Mammary epithelial cell (primary cell): ENCODE results near the gene GNAS.

Experiments
- EZH2 ChIP-seq: IDR thresholded peaks from 2 replicates; pipeline ENCODE4 v1.6.1; 2012; ENCODE audit warnings: low read length, inconsistent platforms, borderline replicate concordance
- TF ChIP-seq, protein P1 (sequence below), 2 donors: IDR thresholded peaks in 1 of 2; conservative IDR thresholded peaks in 1 of 2; 2 replicates each; pipeline ENCODE4 v1.5.1; 2011 to 2012; ENCODE audit warnings: inconsistent platforms in 2 of 2, low read length in 2 of 2, mild to moderate bottlenecking in 2 of 2, control low read depth in 1 of 2, low read depth in 1 of 2; ENCODE audit not compliant: insufficient read depth in 1 of 2; ENCODE audit errors: extremely low read depth in 1 of 2

DNA sequence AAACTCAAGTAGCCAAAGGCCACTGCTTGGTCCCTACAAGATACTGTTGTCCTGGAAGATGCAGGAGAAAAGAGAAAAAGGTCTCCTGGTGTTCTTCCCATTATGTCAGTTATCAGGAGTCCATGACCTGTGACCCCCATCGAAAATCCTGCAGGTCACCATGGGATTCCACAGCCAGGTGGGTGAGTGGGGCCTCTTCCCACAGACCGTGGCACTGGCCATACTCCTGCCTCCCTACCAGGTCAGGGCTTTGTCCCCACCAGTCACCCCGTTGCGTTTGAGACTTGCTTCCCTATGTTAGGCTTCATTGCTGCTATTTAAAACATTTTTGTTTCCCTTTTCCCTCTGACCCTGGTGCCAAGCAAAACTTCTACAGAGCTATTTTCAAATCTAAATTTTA, 60.6 kb downstream of the GNAS start:
- TF ChIP-seq, protein P1, sequence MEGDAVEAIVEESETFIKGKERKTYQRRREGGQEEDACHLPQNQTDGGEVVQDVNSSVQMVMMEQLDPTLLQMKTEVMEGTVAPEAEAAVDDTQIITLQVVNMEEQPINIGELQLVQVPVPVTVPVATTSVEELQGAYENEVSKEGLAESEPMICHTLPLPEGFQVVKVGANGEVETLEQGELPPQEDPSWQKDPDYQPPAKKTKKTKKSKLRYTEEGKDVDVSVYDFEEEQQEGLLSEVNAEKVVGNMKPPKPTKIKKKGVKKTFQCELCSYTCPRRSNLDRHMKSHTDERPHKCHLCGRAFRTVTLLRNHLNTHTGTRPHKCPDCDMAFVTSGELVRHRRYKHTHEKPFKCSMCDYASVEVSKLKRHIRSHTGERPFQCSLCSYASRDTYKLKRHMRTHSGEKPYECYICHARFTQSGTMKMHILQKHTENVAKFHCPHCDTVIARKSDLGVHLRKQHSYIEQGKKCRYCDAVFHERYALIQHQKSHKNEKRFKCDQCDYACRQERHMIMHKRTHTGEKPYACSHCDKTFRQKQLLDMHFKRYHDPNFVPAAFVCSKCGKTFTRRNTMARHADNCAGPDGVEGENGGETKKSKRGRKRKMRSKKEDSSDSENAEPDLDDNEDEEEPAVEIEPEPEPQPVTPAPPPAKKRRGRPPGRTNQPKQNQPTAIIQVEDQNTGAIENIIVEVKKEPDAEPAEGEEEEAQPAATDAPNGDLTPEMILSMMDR (conservative IDR thresholded peaks at IDR 0.05 in 1 of 2, IDR thresholded peaks at IDR 0.05 in 1 of 2; ENCODE audit: extremely low read depth in 1 of 2, insufficient read depth in 1 of 2, low read depth in 1 of 2, low read length in 2 of 2) = no peak
- TF ChIP-seq EZH2 = no peak
